GM23338 (cell line): ENCODE measurements around the gene RIOK2.

Experiments
- EZH2phosphoT487 ChIP-seq: fragments of 200-600 bp; sonication (generic); IDR thresholded peaks from one replicate; pipeline ENCODE4 v1.8.1; 2018; ENCODE audit warnings: antibody characterized with exemption; ENCODE audit not compliant: unreplicated experiment
- POLR2AphosphoS5 ChIP-seq: IDR thresholded peaks from 2 replicates; pipeline ENCODE4 v1.6.1; 2016; ENCODE audit warnings: antibody characterized with exemption, low read depth
- TF ChIP-seq, protein P1 (sequence below), 2 experiments: fragments of 200-600 bp in 1 of 2; sonication (generic) in 1 of 2; conservative IDR thresholded peaks; 2 replicates each; pipeline versions ENCODE4 v1.5.1 to v1.6.1; 2016 to 2017; ENCODE audit warnings: antibody characterized with exemption in 2 of 2, low read depth in 2 of 2, mild to moderate bottlenecking in 2 of 2, moderate library complexity in 1 of 2

DNA sequence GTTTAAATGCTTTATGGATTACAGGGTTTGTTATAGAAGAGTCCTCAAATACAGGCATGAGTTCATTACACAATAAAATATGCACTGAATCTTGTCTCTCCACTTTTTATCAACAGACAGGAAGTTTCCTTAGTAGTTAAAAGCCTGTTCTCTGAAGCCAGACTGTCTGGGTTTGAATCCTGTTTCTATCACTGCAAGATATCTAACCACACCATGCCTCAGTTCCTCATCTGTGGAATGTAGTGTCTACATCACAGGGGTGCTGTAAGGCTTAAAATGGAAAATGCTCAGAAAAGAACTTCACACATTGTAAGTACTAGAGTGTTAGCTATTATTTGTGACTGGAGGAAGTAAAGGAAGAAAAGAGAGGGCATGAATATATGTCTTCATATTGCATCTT lies 49.9 kb downstream of the RIOK2 start:
- TF ChIP-seq, protein P1, sequence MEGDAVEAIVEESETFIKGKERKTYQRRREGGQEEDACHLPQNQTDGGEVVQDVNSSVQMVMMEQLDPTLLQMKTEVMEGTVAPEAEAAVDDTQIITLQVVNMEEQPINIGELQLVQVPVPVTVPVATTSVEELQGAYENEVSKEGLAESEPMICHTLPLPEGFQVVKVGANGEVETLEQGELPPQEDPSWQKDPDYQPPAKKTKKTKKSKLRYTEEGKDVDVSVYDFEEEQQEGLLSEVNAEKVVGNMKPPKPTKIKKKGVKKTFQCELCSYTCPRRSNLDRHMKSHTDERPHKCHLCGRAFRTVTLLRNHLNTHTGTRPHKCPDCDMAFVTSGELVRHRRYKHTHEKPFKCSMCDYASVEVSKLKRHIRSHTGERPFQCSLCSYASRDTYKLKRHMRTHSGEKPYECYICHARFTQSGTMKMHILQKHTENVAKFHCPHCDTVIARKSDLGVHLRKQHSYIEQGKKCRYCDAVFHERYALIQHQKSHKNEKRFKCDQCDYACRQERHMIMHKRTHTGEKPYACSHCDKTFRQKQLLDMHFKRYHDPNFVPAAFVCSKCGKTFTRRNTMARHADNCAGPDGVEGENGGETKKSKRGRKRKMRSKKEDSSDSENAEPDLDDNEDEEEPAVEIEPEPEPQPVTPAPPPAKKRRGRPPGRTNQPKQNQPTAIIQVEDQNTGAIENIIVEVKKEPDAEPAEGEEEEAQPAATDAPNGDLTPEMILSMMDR (conservative IDR thresholded peaks at IDR 0.05; ENCODE audit: low read depth in 2 of 2): no peak
- TF ChIP-seq POLR2AphosphoS5: no peak
- TF ChIP-seq EZH2phosphoT487: no peak
